Nephron progenitor cell (in vitro differentiated cells): ENCODE data around the gene FBXW12.

Experiments used
- DNase-seq: peaks from one replicate; pipeline ENCODE4 v3.0.0; 2021
- H3K27ac Mint-ChIP-seq: 2 replicates; pipeline ENCODE4 v1.8.0; 2021; ENCODE audit warnings: mild to moderate bottlenecking, moderate library complexity, mixed read lengths
- H3K27me3 Mint-ChIP-seq: 2 replicates; pipeline ENCODE4 v1.8.0; 2021; ENCODE audit warnings: mild to moderate bottlenecking, low read depth, mixed read lengths; ENCODE audit not compliant: poor library complexity
- H3K36me3 Mint-ChIP-seq: 2 replicates; pipeline ENCODE4 v1.8.0; 2021; ENCODE audit warnings: low read depth, mixed read lengths
- H3K4me1 Mint-ChIP-seq: 2 replicates; pipeline ENCODE4 v1.8.0; 2021; ENCODE audit warnings: mixed read lengths
- H3K4me3 Mint-ChIP-seq: 2 replicates; pipeline ENCODE4 v1.8.0; 2021; ENCODE audit warnings: mild to moderate bottlenecking, moderate library complexity, mixed read lengths
- H3K9me3 Mint-ChIP-seq: 2 replicates; pipeline ENCODE4 v1.8.0; 2021; ENCODE audit warnings: mild to moderate bottlenecking, moderate library complexity, mixed read lengths
- CTCF ChIP-seq: fragments of 200-600 bp; sonication (generic); IDR thresholded peaks from 2 replicates; pipeline ENCODE4 v1.5.0; 2021; ENCODE audit warnings: antibody characterized with exemption

Gene FBXW12

GRCh38 chr3:48426401-48426909, 54.4 kb downstream of the FBXW12 start:
- DNase-seq: no peak
- no peak overlapping the region for H3K27ac Mint-ChIP-seq
- H3K27me3 Mint-ChIP-seq: no peaks in the 10 kb centered on the region
- no peaks in the 10 kb centered on the region for H3K9me3 Mint-ChIP-seq
- H3K4me1 Mint-ChIP-seq: peaks cover 62% of the 10 kb centered on the region
- H3K36me3 Mint-ChIP-seq: peaks cover 5% of the 10 kb centered on the region
- peak overlapping the region; percentile 46 for H3K4me3 Mint-ChIP-seq
- TF ChIP-seq CTCF: no peak

GRCh38 chr3:48426944-48427629, 55.1 kb downstream of the FBXW12 start:
- Mint-ChIP-seq H3K27ac (peak overlapping the region; percentile 93), H3K4me3 (peak overlapping the region; percentile 86), H3K36me3 (peaks cover 11% of the 10 kb centered on the region), H3K9me3 (no peaks in the 10 kb centered on the region), H3K27me3 (no peaks in the 10 kb centered on the region), H3K4me1 (peaks cover 67% of the 10 kb centered on the region)
- no peak for TF ChIP-seq CTCF
- no peak for DNase-seq

GRCh38 chr3:48427630-48427962, 55.6 kb downstream of the FBXW12 start:
- peaks cover 11% of the 10 kb centered on the region for H3K36me3 Mint-ChIP-seq
- H3K27ac Mint-ChIP-seq: peak overlapping the region; percentile 93
- no peaks in the 10 kb centered on the region for H3K27me3 Mint-ChIP-seq
- peak overlapping the region; percentile 86 for H3K4me3 Mint-ChIP-seq
- DNase-seq: no peak
- no peaks in the 10 kb centered on the region for H3K9me3 Mint-ChIP-seq
- H3K4me1 Mint-ChIP-seq: peaks cover 67% of the 10 kb centered on the region
- TF ChIP-seq CTCF: no peak

- DNase-seq: no peak
- H3K9me3 Mint-ChIP-seq: no peaks in the 10 kb centered on the region
- H3K4me3 Mint-ChIP-seq: peak overlapping the region; percentile 86
- no peak for TF ChIP-seq CTCF
- no peaks in the 10 kb centered on the region for H3K27me3 Mint-ChIP-seq
- H3K27ac Mint-ChIP-seq: peak overlapping the region; percentile 93
- peaks cover 62% of the 10 kb centered on the region for H3K4me1 Mint-ChIP-seq
- peaks cover 7% of the 10 kb centered on the region for H3K36me3 Mint-ChIP-seq
These were observed 56.1 kb downstream of the FBXW12 start for GRCh38 chr3:48428088-48428571.

- Mint-ChIP-seq H3K4me3 (peak overlapping the region; percentile 86), H3K9me3 (no peaks in the 10 kb centered on the region), H3K27me3 (no peaks in the 10 kb centered on the region), H3K27ac (peak overlapping the region; percentile 93), H3K36me3 (peaks cover 5% of the 10 kb centered on the region), H3K4me1 (peaks cover 60% of the 10 kb centered on the region)
- TF ChIP-seq CTCF: no peak
- DNase-seq: peak; percentile 64
These were observed 56.7 kb downstream of the FBXW12 start for GRCh38 chr3:48428572-48429316.
